Measurements from ENCODE around the gene CRYAA.

DNA sequence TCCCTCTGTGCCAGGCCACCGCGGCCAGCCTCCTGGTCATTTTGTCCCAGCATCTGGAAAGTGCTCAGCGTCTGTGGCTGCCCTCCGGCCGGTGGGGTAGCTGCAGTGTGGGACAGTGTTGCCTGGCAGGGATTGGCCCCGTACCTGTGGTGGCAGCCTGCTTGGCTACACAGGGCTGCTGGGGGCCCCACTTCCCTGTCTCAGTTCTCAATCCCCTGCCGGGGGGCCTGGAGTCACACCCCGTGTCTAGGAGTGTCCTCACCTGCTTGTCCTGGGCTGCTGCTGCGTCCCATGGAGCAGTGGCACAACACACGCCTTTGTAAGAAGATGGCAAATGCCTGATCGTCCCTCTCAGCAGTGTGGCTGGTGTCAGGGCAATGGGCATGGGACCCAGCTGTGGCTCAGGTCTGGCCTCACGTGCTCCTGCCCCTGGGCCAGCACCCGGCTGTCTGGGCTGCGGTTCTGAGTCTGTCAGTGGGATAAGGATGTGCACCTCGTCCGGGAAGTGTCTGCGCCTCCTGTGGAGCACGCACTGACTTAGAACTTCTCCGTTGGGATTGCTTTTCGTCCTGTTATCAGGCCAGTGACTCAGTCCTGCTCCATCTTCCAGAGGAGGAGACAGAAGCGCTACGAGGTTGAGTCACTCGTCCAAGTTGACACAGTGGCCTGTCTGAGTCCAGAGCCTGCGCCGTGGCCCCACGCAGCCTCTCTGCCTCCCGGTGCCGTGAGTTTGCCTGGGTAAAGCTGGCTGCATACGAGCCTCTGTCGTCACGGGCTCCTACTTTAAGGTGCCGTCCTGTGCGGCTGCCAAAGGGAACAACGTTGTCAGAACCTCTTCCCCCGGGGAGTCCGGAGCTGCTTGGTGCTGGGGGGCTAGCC lies 41.0 kb downstream of the CRYAA start:
- TF ChIP-seq BHLHE40 (IDR thresholded peaks at IDR 0.05; ENCODE audit: borderline replicate concordance) (no peak), ZNF384 (IDR thresholded peaks at IDR 0.05) (no peak), SP1 (IDR thresholded peaks at IDR 0.05) (no peak), FOXK2 (IDR thresholded peaks at IDR 0.05) (no peak), LEF1 (IDR thresholded peaks at IDR 0.05; ENCODE audit: borderline replicate concordance) (no peak)
- TF ChIP-seq, protein P1, sequence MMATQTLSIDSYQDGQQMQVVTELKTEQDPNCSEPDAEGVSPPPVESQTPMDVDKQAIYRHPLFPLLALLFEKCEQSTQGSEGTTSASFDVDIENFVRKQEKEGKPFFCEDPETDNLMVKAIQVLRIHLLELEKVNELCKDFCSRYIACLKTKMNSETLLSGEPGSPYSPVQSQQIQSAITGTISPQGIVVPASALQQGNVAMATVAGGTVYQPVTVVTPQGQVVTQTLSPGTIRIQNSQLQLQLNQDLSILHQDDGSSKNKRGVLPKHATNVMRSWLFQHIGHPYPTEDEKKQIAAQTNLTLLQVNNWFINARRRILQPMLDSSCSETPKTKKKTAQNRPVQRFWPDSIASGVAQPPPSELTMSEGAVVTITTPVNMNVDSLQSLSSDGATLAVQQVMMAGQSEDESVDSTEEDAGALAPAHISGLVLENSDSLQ (IDR thresholded peaks at IDR 0.05) = no peak

All from HEK293T (cell line).